DND-41 (cell line): ENCODE measurements around the gene VWA5B1.

ENCODE experiments used
- CTCF ChIP-seq: IDR thresholded peaks from 2 replicates; pipeline ENCODE4 v1.5.1; 2012; ENCODE audit warnings: borderline replicate concordance, low read length, moderate library complexity, mild to moderate bottlenecking; ENCODE audit not compliant: poor library complexity, severe bottlenecking; ENCODE audit errors: extremely low read depth
- EZH2 ChIP-seq: IDR thresholded peaks from 3 replicates; pipeline ENCODE4 v1.6.1; 2012; ENCODE audit warnings: borderline replicate concordance, low read depth, mild to moderate bottlenecking, moderate library complexity, low read length, inconsistent platforms; ENCODE audit not compliant: severe bottlenecking

- TF ChIP-seq CTCF (no peak), EZH2 (no peak)
Observed at GRCh38 chr1:20285510-20285909, 5.2 kb upstream of the VWA5B1 start.
